Measurements from ENCODE around the gene ANKK1.

The ANKK1 gene, protein sequence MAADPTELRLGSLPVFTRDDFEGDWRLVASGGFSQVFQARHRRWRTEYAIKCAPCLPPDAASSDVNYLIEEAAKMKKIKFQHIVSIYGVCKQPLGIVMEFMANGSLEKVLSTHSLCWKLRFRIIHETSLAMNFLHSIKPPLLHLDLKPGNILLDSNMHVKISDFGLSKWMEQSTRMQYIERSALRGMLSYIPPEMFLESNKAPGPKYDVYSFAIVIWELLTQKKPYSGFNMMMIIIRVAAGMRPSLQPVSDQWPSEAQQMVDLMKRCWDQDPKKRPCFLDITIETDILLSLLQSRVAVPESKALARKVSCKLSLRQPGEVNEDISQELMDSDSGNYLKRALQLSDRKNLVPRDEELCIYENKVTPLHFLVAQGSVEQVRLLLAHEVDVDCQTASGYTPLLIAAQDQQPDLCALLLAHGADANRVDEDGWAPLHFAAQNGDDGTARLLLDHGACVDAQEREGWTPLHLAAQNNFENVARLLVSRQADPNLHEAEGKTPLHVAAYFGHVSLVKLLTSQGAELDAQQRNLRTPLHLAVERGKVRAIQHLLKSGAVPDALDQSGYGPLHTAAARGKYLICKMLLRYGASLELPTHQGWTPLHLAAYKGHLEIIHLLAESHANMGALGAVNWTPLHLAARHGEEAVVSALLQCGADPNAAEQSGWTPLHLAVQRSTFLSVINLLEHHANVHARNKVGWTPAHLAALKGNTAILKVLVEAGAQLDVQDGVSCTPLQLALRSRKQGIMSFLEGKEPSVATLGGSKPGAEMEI

DNA sequence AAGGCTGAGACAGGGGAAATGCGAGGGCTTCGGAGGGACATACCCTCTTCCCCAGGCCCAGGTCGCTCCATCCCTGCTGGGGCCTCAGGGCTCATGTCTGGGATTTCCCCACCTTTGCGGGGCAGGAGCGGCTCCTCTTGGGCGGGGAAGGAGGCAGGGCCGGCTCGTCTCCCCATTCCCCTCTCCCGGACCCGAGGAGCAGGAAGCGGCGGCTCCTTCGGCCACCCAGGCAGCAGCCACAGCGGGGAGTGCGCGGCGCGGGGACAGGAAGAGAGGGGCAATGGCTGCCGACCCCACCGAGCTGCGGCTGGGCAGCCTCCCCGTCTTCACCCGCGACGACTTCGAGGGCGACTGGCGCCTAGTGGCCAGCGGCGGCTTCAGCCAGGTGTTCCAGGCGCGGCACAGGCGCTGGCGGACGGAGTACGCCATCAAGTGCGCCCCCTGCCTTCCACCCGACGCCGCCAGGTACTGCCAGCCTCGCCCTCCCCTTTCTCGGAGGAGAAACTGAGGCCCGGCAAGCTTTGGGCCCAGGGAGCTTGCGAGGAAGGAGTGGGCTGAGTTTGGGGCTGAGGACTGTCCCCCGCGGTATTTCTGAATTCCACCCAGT lies at the start of gene ANKK1:
Gene ANKK1, plus strand, starts transcription at position 175 of the 607 bp plus-strand sequence. Its CDS starts 106 bp downstream, at position 281.
- no peak for DNase-seq

DNA sequence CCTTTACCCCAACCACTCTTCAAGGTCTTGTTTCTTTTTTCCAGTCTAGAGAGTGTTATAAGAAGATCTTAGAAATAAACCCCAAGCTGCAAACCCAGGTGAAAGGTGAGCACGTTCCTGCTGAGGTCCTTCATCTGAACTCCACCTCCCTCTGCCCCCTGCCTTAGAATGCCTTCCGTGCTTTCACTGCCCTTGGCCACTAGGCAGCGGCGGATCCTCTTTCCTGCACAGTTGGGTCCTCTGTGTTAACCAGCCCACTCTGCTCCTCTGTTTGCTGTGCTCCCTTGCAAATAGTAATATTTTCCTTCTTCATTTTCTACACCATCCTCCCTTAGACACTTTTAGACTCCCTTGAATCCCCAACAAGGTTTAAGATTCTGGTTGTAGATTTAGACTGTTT lies 48.8 kb upstream of the ANKK1 start:
- no peak for DNase-seq

DNA sequence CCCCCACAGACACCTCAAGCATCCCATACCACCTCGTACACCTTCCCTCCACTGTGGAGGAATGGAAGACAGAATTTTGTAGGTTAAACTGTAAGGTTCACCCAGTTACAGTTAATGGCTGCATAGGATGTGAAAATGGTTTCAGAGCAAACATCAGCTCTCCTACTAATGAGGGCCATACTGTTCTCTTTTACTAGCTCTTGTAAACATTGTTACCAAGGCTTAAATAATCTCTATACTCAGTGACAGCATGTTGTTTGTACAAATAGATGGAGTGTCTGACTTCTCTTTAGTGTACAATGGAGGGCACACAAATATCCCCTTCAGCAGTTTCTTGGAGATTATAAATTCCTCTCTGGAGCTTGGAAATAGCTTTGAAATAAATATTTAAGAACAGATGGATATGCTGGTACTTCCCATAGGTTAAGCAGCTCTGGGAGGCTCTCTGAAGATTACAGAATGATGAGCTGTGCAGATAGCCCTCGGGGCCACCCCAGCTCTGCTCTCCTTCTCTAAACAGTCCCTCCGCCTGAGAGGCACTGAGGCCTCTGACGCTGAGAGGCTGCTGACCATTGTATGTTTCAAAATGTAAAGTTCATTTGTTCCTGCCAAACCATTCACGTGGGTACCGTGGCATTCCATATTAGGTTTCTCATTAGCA lies 47.5 kb upstream of the ANKK1 start:
- no peak for DNase-seq

DNA sequence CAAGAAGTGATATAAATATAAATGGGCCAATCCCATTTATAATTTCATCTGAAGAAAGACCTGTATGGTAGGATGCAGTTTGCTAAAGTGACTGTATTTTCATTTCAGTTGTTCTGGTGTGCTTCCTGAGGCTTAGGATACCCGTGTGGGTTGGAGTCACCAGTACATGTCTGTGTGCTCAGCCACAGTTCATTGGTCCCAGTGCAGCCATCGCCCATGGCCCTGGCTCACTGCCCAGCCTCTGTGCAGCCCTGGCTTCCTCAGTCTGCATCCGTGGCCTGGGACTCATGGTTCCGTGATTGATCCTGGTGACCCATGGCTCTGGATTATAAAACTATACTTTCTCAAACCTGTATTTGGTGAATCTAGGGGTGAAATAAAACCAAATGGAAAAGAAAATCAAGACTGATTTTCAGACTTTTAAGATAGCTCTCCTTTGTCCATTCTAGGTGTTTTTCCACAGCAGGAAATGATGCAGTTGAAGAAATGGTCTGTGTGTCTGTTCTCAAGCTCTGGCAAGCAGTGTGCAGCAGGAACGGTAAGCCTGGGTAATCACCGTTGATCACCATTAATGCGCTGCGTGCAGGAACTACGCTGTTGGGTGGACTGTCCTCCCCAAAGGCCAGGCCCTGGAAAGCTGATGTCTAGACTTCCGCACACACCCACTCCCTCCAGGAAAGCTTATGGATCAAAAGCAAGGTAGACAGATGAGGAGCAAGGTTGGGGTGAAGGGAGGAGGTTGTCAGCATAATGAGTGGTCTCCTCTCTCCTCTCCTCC lies 46.0 kb upstream of the ANKK1 start:
- DNase-seq: no peak

DNA sequence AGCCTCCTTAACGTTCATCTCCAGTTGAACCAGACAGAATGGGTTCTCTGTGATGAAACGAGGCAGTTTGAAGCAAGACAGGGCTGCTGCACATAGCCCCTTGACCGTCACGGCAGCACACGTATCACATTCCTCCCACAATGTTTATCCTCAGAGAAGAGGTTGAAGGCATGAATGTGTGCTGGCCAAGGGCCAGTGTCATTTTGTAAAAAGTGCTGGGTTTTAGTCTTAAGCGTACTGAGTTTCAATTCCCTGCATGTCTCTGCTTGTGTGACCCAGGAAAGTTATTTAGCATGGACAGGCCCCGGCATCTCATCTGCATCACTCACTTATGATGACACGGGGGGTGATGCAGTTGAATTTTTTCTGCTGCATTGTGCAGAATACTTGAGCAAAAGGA lies 41.6 kb upstream of the ANKK1 start:
- no peak for DNase-seq

DNA sequence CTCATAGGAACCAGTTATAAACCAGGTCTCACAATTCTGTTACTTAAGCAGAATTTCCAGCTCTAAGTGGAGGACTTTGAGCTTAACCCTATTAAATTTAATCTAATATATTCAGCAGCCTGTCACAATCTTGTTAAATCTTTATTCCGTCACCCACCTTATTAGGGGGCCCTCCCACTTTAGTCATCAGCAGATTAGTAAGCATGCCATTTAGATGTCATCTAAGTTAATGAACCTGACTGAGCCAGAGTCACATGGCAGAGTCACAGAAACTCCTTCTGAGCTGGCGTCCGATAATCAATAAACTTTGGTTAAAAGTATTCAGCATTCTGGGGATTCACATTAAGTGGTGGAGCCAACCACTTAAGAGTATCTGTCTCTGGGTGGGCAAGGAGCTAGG lies 38.1 kb upstream of the ANKK1 start:
- no peak for DNase-seq

DNA sequence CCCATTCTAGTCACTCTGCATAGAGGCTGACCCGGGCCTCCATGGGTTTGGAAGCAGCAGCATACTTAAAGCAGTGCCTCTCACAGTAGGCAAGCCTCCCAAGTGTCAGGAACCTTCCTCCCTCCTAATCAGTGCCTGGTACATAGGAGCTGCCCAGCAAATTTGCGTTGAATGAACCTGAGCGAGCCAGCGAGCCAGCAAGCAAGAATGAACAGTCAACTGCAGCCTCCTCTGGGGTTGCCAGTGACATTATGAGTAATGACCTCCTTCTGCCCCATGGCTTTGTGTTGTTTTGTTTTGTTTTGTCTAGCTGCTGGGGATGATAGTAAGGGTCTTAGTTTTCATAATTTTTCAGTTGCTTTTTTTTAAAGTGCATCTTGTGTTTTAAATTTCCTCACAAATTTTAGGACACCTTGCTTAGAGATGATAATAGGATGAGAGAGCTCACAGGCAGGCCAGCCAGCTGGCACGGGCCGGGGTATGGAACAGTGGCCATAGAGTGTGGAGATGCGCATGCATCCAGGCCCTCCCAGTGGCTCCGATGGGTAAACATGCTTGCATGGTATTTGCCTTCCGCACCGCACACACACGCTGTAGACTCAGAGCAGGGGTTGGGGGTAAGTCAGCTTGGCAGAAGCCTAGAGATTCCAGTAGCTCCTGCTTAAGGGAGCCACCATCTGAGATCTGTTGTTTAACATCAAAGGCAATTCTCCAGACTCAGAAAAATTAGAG lies 37.1 kb upstream of the ANKK1 start:
- peak; percentile 69 to 75 for DNase-seq

DNA sequence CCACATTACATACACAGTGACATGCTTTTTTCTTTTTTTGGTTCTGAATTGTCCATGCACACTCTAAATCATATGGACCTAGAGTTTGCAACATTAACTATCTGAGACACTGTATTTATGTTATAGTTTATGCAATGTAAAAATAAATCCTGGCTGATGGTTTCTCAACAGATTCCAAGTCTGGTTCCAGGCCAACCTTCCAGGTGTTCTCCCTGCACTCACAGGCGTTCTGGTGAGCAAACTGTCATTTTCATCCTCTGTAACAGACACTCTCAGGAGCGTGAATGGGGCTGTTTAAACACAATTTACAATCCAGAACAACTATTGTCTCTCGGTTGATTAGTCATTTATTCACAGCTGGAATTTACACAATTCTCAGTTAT lies 36.5 kb upstream of the ANKK1 start:
- no peak for DNase-seq

DNA sequence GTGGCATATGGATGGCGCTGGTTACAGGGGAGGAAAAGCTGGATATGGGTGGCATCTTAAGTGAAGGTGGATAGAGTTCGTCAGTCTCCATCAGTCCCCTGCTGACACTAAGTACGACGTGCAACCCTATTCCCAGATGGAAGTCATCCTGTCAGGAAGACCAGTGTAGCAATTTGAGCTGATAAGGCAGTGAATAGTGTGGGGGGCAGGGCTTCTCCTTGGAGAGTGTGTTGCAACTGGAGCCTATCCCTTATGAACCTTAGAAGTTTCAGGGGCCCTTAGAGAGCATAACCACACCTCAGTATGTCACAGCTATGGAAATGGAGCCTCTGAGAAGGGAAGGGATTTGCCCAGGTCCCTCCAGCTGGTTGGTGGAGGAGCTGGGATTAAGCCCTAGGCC lies 36.1 kb upstream of the ANKK1 start:
- no peak for DNase-seq

DNA sequence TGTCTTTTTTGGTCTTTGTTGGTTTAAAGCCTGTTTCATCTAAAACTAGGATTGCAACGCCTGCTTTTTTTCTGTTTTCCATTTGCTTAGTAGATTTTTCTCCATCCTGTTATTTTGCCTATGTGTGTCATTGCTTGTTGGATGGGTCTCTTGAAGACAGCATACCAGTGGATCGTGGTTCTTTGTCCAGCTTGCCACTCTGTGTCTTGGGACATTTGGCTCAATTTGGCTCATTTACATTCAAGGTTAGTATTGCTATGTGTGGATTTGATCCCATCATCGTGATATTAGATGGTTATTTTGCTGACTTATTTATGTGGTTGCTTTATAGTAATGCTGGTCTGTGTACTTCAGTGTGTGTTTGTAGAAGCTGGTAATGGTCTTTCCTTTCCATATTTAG lies 31.4 kb upstream of the ANKK1 start:
- no peak for DNase-seq

DNA sequence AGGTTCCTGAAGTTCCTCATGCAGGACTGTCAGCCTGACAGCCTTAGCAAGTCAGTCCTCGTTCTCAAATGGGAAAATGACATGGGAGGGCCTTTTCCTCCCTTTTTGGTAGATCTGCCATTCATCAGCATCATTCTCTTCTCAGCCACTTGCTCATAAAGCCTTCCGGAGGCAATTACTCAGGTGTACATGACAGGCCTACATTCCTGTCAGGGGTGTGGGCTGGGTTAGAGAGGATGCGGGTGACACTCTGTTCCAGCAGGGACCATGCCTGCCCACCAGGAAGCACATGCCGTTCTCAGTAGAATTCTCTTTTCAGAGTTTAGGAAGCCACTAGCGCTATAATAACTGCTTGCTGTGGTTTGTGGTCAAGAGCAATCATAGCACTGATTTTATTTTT lies 24.2 kb upstream of the ANKK1 start:
- no peak for DNase-seq

DNA sequence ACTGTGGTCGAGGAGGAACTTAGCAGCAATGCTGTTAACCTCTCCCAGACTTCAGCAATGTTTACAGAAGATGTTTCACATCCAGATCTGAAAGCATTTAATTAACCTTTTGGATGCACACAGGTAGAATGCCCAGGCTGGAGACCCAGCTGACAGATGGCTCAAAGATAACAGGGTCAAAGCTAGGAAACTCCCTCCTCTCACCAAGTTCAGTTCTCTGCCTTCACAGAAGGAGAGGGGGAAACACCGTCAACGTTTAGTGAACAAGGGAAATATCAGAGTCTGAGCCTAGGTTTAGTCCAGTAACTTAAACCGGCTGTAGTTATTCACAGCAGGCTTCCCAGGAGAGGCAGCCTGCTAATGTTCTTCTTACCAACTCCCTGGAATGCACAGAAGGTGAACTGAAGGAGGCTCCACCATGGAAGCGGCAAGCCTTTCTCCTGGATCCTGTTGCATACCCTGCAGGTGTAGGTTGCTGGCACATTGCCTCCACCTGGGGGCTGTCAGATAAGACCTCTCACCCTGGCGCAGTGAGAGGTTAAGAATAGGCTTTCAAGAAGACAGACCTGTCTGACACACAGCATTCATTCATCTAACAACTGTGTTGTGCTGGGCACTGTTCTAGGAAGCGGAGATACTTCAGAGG lies 23.5 kb upstream of the ANKK1 start:
- no peak for DNase-seq

DNA sequence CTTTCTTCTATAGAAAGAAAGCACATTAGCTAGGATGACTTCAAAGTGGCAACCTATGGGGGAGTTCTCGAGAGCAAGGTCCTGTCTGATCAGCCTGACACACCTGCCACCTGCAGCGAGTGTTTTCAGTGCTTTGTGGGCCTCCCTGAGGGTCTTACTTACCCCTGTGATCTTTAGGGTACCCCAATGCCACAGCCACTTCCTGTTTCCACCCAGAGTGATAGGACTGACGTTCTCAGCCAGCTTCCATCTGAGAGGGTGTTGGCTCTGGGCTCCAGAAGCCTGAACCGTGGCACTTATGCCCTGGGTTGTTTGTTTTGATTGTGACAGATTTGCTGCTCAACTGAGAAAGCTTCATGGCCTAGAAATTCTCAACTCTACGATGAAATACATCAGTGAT lies 21.7 kb upstream of the ANKK1 start:
- DNase-seq: no peak

DNA sequence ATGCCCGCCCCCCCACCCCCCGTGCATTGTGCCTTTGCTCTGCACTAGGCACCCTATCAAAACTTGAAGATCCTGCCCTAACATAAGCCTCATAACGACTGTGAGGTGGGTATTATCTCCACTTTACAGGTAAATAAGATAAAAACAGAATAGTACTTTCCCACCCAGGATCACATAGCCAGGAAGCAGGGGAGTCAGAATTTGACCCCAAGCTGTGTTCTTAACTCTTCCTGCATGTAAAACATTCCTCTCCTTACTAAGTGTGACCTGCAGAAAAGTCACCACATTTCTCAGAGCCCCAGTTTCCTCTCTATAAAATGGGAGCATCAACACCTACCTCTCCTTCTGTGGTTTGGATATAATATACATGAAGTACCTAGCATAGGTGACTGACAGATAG lies 18.2 kb upstream of the ANKK1 start:
- no peak for DNase-seq

DNA sequence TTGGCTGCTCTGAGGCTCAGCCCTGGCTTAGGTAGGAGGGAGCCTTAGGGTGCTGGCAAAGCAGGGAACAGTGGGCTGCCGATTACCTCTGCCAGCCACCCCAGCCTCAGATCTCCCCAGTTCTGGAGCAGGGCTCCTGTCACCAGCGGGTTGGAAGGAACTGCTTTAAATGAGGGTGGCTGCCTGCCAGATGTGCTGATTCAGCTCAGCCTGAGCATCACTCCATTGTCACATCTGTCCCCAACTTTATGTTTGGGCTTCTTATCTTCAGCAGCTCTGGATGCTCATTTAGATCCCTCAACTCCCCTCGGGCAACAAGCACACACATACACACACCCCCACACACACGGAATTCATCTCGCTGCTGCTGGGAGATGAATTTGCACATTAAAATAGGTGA lies 16.9 kb upstream of the ANKK1 start:
- no peak for DNase-seq

DNA sequence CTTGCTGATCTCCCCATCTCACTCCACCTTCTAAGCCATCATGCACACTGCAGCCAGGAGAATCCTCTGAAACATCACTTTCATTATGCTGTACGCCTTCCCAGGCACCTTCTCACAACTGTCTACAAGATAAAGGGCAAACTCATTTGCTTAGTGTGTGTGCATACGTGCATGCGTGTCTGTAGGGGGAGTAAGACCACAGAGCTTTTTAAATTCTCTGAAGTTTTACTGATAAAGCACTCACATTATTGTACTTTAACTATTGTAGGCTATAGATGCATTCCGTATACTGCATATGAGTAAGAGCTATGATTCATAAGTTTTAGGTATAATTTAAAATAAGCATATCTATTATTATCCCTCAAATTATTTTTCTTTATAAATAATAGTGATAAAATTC lies 15.3 kb upstream of the ANKK1 start:
- DNase-seq: no peak

DNA sequence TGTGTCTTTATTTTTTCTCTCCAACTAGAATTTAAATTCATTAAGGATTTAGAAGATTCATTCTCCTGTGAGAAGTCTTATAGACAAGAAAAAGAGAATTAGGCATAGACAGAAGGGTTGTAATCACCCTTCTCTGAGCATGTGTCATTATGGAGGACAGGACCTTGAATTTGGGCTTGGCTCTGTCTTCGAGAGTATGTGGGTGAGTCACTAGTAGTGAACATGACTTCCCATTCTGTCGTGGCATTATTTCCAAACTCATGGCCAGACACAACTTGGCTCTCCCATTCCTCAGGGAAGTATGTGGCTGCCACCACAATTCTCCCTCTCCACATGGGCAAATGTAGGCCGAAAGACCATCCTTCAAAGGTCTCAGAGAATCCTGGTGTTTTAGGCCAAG lies 14.3 kb upstream of the ANKK1 start:
- DNase-seq: no peak

DNA sequence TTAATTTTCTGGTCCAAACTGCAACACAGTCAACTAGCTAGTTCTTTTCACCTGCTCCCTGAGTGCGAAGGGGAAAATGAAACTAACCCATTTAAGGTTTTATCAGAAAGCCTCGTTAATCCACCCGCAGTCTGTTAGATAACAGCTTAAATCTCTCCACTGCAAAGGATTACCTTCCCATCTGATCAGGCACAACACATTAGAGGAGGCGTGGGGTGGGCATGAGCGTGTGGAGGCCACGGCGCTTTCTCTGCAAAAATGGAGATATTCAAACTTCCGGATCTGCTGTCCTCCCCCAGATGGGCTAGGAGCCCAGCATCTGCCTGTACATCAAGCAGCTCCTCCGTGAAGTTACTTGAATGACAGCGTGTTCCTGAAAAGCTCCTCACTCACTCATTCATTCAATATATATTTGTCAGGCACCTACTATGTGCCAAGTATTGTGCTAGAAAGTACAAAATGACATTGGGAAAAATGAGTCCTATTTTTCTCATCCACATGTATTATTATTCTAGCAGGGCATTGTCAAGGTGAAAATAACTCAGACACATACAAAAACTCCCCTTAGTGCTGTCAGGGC lies 13.5 kb upstream of the ANKK1 start:
- DNase-seq: no peak

DNA sequence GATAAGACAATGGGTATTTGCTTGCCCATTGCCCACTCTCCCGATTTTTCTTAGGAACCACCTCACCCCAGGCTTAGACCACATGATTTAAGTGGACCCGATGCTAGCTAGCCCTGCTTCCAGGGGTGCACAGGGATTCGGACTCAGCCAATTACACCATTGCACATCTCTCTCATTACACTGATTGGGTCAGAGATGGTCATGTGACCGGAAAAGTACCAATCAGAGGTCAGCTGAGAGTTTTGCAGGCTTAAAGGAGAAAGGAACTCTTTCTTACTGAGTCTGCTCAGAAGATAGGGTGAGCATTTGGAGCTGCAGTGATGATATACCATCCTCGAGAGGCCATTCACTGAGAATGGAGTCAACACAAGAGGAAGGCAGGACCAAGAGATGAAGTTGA lies 12.2 kb upstream of the ANKK1 start:
- DNase-seq: no peak

DNA sequence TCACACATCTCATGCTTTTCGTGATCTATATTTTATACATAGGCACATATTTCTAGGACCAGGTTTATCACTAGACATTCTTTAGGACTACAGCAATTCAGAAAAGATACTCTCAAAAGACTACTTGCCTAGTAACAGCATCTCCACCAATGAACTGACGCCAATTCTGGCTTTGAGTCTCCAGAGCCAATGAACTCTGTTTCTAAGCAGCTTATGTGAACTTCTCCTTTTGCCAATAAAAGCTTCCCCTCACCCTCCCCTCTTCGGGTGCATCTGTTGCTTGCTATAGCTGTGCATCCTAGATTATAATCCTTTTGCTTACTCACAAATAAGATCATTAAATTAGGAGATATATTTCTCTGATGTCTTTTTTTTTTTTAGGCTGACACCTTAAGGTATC lies 11.4 kb upstream of the ANKK1 start:
- no peak for DNase-seq
